Caco-2 (cell line): ENCODE measurements around the gene TIMM13. TPM values are rescaled to one million over a fixed set of nuclear protein-coding genes. Genes with fewer than 3 reads are reported as not detected.

Experiments
- BruUV-seq: library from RNA; stranded (reverse); fragments of 400-500 nt; replicated peaks from 2 replicates; lab custom pipeline; 2021; lab: Mats Ljungman, UMichigan
- CTCF ChIA-PET: fragments of 300-600 bp; sonication (Branson Sonifier 250); formaldehyde crosslinking; loops from one replicate; lab custom pipeline; 2022; ENCODE audit warnings: antibody characterized with exemption; lab: Charles Lee
- POLR2A ChIA-PET: fragments of 300-600 bp; sonication (Branson Sonifier 250); formaldehyde crosslinking; loops from one replicate; lab custom pipeline; 2022; ENCODE audit warnings: antibody characterized with exemption; lab: Charles Lee
- DNase-seq, 2 experiments: peaks; one replicate each; pipeline versions ENCODE4 v3.0.0 to v3.0.0-alpha.2; 2020 to 2022
- H3K27me3 ChIP-seq: replicated peaks from 2 replicates; pipeline ENCODE4 v1.6.0; 2011; ENCODE audit warnings: low read length; ENCODE audit not compliant: control insufficient read depth, insufficient read depth
- H3K36me3 ChIP-seq: 2 replicates; pipeline ENCODE4 v1.5.1; 2011; ENCODE audit warnings: low read length; ENCODE audit not compliant: control insufficient read depth, insufficient read depth
- H3K4me1 ChIP-seq: fragments of 250-450 bp; sonication (Bioruptor Pico); 2 replicates; pipeline ENCODE4 v1.5.1; 2020; ENCODE audit warnings: mild to moderate bottlenecking
- H3K4me3 ChIP-seq: 2 replicates; pipeline ENCODE4 v1.5.1; 2011; ENCODE audit warnings: low read depth, mild to moderate bottlenecking, control low read depth, low read length
- H3K9me3 ChIP-seq: fragments of 250-450 bp; sonication (Bioruptor Pico); 2 replicates; pipeline ENCODE4 v1.5.1; 2020; ENCODE audit warnings: mild to moderate bottlenecking, moderate library complexity
- H3K27ac Mint-ChIP-seq: one replicate; pipeline ENCODE4 v1.8.0; 2022; ENCODE audit warnings: mixed read lengths; ENCODE audit not compliant: unreplicated experiment
- H3K27me3 Mint-ChIP-seq: one replicate; pipeline ENCODE4 v1.8.0; 2022; ENCODE audit warnings: mixed read lengths; ENCODE audit not compliant: insufficient read depth, unreplicated experiment
- H3K36me3 Mint-ChIP-seq: one replicate; pipeline ENCODE4 v1.8.0; 2022; ENCODE audit warnings: mild to moderate bottlenecking, mixed read lengths; ENCODE audit not compliant: insufficient read depth, unreplicated experiment
- H3K4me1 Mint-ChIP-seq: one replicate; pipeline ENCODE4 v1.8.0; 2022; ENCODE audit warnings: low read depth, mixed read lengths; ENCODE audit not compliant: unreplicated experiment
- H3K4me3 Mint-ChIP-seq: one replicate; pipeline ENCODE4 v1.8.0; 2022; ENCODE audit warnings: mild to moderate bottlenecking, moderate library complexity, mixed read lengths; ENCODE audit not compliant: unreplicated experiment
- H3K9me3 Mint-ChIP-seq: one replicate; pipeline ENCODE4 v1.8.0; 2022; ENCODE audit warnings: mixed read lengths; ENCODE audit not compliant: unreplicated experiment
- CTCF ChIP-seq, 2 experiments: fragments of 200-600 bp in 1 of 2; IDR thresholded peaks; 1 replicate in 1 of 2; 2 replicates in 1 of 2; pipeline versions ENCODE4 v1.5.1 to v1.8.0; 2011 to 2022; ENCODE audit warnings: antibody characterized with exemption in 1 of 2, control low read depth in 1 of 2, inconsistent platforms in 1 of 2, low read depth in 1 of 2, low read length in 1 of 2, mild to moderate bottlenecking in 1 of 2, moderate library complexity in 1 of 2; ENCODE audit not compliant: insufficient read depth in 1 of 2, severe bottlenecking in 1 of 2, unreplicated experiment in 1 of 2
- intact Hi-C: fragments of 100-400 bp; cut with micrococcal nuclease; formaldehyde crosslinking; loops from one replicate; pipeline ENCODE4 v1.10.0; 2022; ENCODE audit not compliant: unreplicated experiment
- total RNA-seq: library from RNA; stranded (reverse); gene quantifications from 2 replicates; pipeline ENCODE4 v1.2.3, GENCODE V29; 2022

The TIMM13 gene
- total RNA-seq, 1 experiment from 2014 or later: 200 TPM

GRCh38 chr19:2426611-2427428 lies 566 bp downstream of the TIMM13 start:
- Mint-ChIP-seq H3K4me1 (peaks cover 5% of the 10 kb centered on the region), H3K9me3 (no peaks in the 10 kb centered on the region), H3K36me3 (peaks cover 57% of the 10 kb centered on the region), H3K4me3 (peak overlapping the region; percentile 93), H3K27ac (peak overlapping the region; percentile 100), H3K27me3 (no peaks in the 10 kb centered on the region)
- H3K4me1 ChIP-seq: peaks cover 20% of the 10 kb centered on the region
- BruUV-seq: TSS peak; percentile 74
- no peak for TF ChIP-seq CTCF (IDR thresholded peaks at IDR 0.05; ENCODE audit: insufficient read depth in 1 of 2, low read depth in 1 of 2, low read length in 1 of 2, severe bottlenecking in 1 of 2, unreplicated experiment in 1 of 2)
- H3K4me3 ChIP-seq: peak overlapping the region; percentile 68
- ChIA-PET CTCF (interaction anchor here (1.1 kb wide), 1 partner anchor 30 kb away, joined by 4 read pairs; the partner anchor contains the start of gene LMNB2), POLR2A (interaction anchor here (0.6 to 2.1 kb wide), 5 partner anchors 30 to 524 kb away, joined by 3 to 15 read pairs (median 5); partner anchors contain the start of genes GADD45B and LMNB2)
- peak; percentile 73 to 83 for DNase-seq
- H3K9me3 ChIP-seq: no peaks in the 10 kb centered on the region
- intact Hi-C loops: loop anchor here (1.0 kb wide), 1 partner anchor 191 kb away; the partner anchor contains the start of genes PLEKHJ1 and SF3A2
- no peaks in the 10 kb centered on the region for H3K27me3 ChIP-seq
- peaks cover 2% of the 10 kb centered on the region; the same call in 1 of the 2 replicates for H3K36me3 ChIP-seq

GRCh38 chr19:2425622-2426581 lies 1.5 kb downstream of the TIMM13 start:
- Histone ChIP-seq H3K4me3 (peak overlapping the region; percentile 68), H3K27me3 (no peaks in the 10 kb centered on the region), H3K9me3 (no peaks in the 10 kb centered on the region), H3K36me3 (peaks cover 2% of the 10 kb centered on the region; the same call in 1 of the 2 replicates), H3K4me1 (peaks cover 20% of the 10 kb centered on the region)
- no peaks in the 10 kb centered on the region for H3K9me3 Mint-ChIP-seq
- peaks cover 5% of the 10 kb centered on the region for H3K4me1 Mint-ChIP-seq
- BruUV-seq: no TSS peak
- ChIA-PET POLR2A (interaction anchor here (0.6 to 2.1 kb wide), 2 partner anchors 50 to 525 kb away, joined by 3 to 15 read pairs; partner anchors contain the start of gene GADD45B), CTCF (no interaction called here)
- DNase-seq: no peak
- no peak for TF ChIP-seq CTCF (IDR thresholded peaks at IDR 0.05; ENCODE audit: insufficient read depth in 1 of 2, low read depth in 1 of 2, low read length in 1 of 2, severe bottlenecking in 1 of 2, unreplicated experiment in 1 of 2)
- intact Hi-C loops: no loop called here
- peaks cover 49% of the 10 kb centered on the region for H3K36me3 Mint-ChIP-seq
- peak overlapping the region; percentile 100 for H3K27ac Mint-ChIP-seq
- H3K4me3 Mint-ChIP-seq: peak overlapping the region; percentile 93
- no peaks in the 10 kb centered on the region for H3K27me3 Mint-ChIP-seq
